SK-N-SH (cell line): ENCODE results near the gene NISCH. TPM values are rescaled to one million over a fixed set of nuclear protein-coding genes. Genes with fewer than 3 reads are reported as not detected.
A peak's percentile ranks its signal among the peaks of the same experiment; 100 is the strongest.

ENCODE experiments used
- CTCF ChIA-PET: fragments of 300-600, 350-600 bp; formaldehyde crosslinking; extraction: SDS; loops from one replicate; lab custom pipeline; 2021; lab: Yijun Ruan, JAX
- POLR2A ChIA-PET: fragments of 350-600 bp; sonication (Branson Sonifier 250); formaldehyde crosslinking; extraction: SDS; loops from one replicate; lab custom pipeline; 2020; ENCODE audit warnings: antibody characterized with exemption, inconsistent platforms; lab: Yijun Ruan, JAX
- DNase-seq: peaks from one replicate; pipeline ENCODE4 v3.0.0; 2012
- H2AFZ ChIP-seq: fragments of 200-600 bp; sonication (generic); 2 replicates; pipeline ENCODE4 v1.8.1; 2016; ENCODE audit warnings: antibody characterized with exemption, mild to moderate bottlenecking, low read depth
- H3F3A ChIP-seq: fragments of 200-600 bp; sonication (generic); replicated peaks from 2 replicates; pipeline ENCODE3; 2016; ENCODE audit warnings: antibody characterized with exemption, mild to moderate bottlenecking; ENCODE audit not compliant: insufficient read depth
- H3K27ac ChIP-seq, 2 experiments: fragments of 200-500 bp in 1 of 2; fragments of 200-600 bp in 1 of 2; sonication (Bioruptor generic) in 1 of 2; sonication (generic), shearing (Covaris generic) in 1 of 2; 2 replicates each; pipeline versions ENCODE4 v1.5.1 to v1.6.1; 2014 to 2016; ENCODE audit warnings: low read depth in 2 of 2, inconsistent platforms in 1 of 2, low read length in 1 of 2, mild to moderate bottlenecking in 1 of 2, mixed read lengths in 1 of 2
- H3K27me3 ChIP-seq: fragments of 200-600 bp; sonication (generic), shearing (Covaris generic); 2 replicates; pipeline ENCODE4 v1.6.1; 2016; ENCODE audit warnings: mixed run types; ENCODE audit not compliant: insufficient read depth
- H3K36me3 ChIP-seq, 2 experiments: fragments of 200-500 bp in 1 of 2; fragments of 200-600 bp in 1 of 2; sonication (Bioruptor generic) in 1 of 2; sonication (generic) in 1 of 2; replicated peaks in 1 of 2; 2 replicates each; pipeline versions ENCODE3 to v1.5.1; 2014 to 2016; ENCODE audit warnings: low read length in 1 of 2, mild to moderate bottlenecking in 1 of 2; ENCODE audit not compliant: insufficient read depth in 2 of 2, control insufficient read depth in 1 of 2
- H3K4me1 ChIP-seq, 2 experiments: fragments of 200-500 bp in 1 of 2; fragments of 200-600 bp in 1 of 2; sonication (Bioruptor generic) in 1 of 2; sonication (generic), shearing (Covaris generic) in 1 of 2; 2 replicates each; pipeline versions ENCODE4 v1.5.1 to v1.6.1; 2014 to 2016; ENCODE audit warnings: low read depth in 1 of 2, low read length in 1 of 2, mixed run types in 1 of 2; ENCODE audit not compliant: insufficient read depth in 2 of 2, control insufficient read depth in 1 of 2
- H3K4me2 ChIP-seq: fragments of 200-600 bp; sonication (generic), shearing (Covaris generic); 2 replicates; pipeline ENCODE4 v1.6.1; 2017; ENCODE audit warnings: mixed run types
- H3K4me3 ChIP-seq, 2 experiments: fragments of 200-500 bp in 1 of 2; fragments of 200-600 bp in 1 of 2; sonication (Bioruptor generic) in 1 of 2; sonication (generic), shearing (Covaris generic) in 1 of 2; 2 replicates each; pipeline versions ENCODE4 v1.5.1 to v1.8.1; 2014 to 2016; ENCODE audit warnings: low read depth in 2 of 2, inconsistent platforms in 1 of 2, low read length in 1 of 2, mild to moderate bottlenecking in 1 of 2, mixed read lengths in 1 of 2, moderate library complexity in 1 of 2
- H3K79me2 ChIP-seq: fragments of 200-600 bp; sonication (generic); 2 replicates; pipeline ENCODE4 v1.8.1; 2017; ENCODE audit warnings: mild to moderate bottlenecking; ENCODE audit not compliant: insufficient read depth
- H3K9ac ChIP-seq: fragments of 200-600 bp; sonication (generic); 2 replicates; pipeline ENCODE4 v1.6.1; 2017; ENCODE audit warnings: mixed run types
- H3K9me2 ChIP-seq: fragments of 200-600 bp; sonication (generic); 2 replicates; pipeline ENCODE4 v1.6.1; 2017; ENCODE audit warnings: mixed run types
- H3K9me3 ChIP-seq: fragments of 200-600 bp; sonication (generic); 2 replicates; pipeline ENCODE4 v1.6.1; 2017; ENCODE audit warnings: mixed run types, mild to moderate bottlenecking, moderate library complexity
- H4K20me1 ChIP-seq: fragments of 200-600 bp; sonication (generic); 2 replicates; pipeline ENCODE4 v1.6.1; 2017; ENCODE audit warnings: mild to moderate bottlenecking, mixed run types; ENCODE audit not compliant: insufficient read depth
- CTCF ChIP-seq: fragments of 200-600 bp; sonication (generic); IDR thresholded peaks from 2 replicates; pipeline ENCODE4 v1.6.1; 2017; ENCODE audit warnings: antibody characterized with exemption, mild to moderate bottlenecking, moderate library complexity
- ELF1 ChIP-seq: IDR thresholded peaks from 2 replicates; pipeline ENCODE4 v1.4.0; 2012
- EZH2phosphoT487 ChIP-seq: fragments of 200-600 bp; sonication (generic); IDR thresholded peaks from 2 replicates; pipeline ENCODE4 v1.6.1; 2017; ENCODE audit warnings: low read depth, mixed run types, mild to moderate bottlenecking, antibody characterized with exemption, moderate library complexity, borderline replicate concordance
- FOXJ3 ChIP-seq: sonication (generic); formaldehyde crosslinking; IDR thresholded peaks from 2 replicates; pipeline ENCODE4 v1.5.1; 2020; ENCODE audit warnings: mild to moderate bottlenecking, missing genetic modification reagents
- GABPA ChIP-seq: IDR thresholded peaks from 2 replicates; pipeline ENCODE4 v1.4.0; 2012; ENCODE audit warnings: low read depth, mild to moderate bottlenecking
- GATA2 ChIP-seq: sonication (generic); formaldehyde crosslinking; IDR thresholded peaks from 2 replicates; pipeline ENCODE4 v1.5.0; 2020; ENCODE audit warnings: mild to moderate bottlenecking, missing genetic modification reagents
- IRF3 ChIP-seq: fragments of 150-350 bp; IDR thresholded peaks from 2 replicates; pipeline ENCODE4 v1.6.1; 2016; ENCODE audit warnings: mild to moderate bottlenecking, low read depth, low read length
- JUND ChIP-seq: IDR thresholded peaks from 2 replicates; pipeline ENCODE4 v1.4.0; 2012
- MEF2A ChIP-seq: IDR thresholded peaks from 2 replicates; pipeline ENCODE4 v1.4.0; 2012; ENCODE audit warnings: low read depth, borderline replicate concordance
- MXI1 ChIP-seq: IDR thresholded peaks from 2 replicates; pipeline ENCODE4 v1.6.1; 2012; ENCODE audit warnings: mild to moderate bottlenecking, low read depth, low read length, improper control_type of control experiment
- REST ChIP-seq: IDR thresholded peaks from 2 replicates; pipeline ENCODE4 v1.6.1; 2012; ENCODE audit warnings: mild to moderate bottlenecking, low read depth, low read length, moderate library complexity
- SIN3A ChIP-seq: IDR thresholded peaks from 2 replicates; pipeline ENCODE4 v1.6.1; 2012; ENCODE audit warnings: low read depth, mild to moderate bottlenecking, low read length, moderate library complexity, borderline replicate concordance
- SMC3 ChIP-seq: IDR thresholded peaks from 2 replicates; pipeline ENCODE4 v1.6.1; 2012; ENCODE audit warnings: low read depth, low read length, improper control_type of control experiment
- TAF1 ChIP-seq: IDR thresholded peaks from 2 replicates; pipeline ENCODE4 v1.6.1; 2012; ENCODE audit warnings: low read depth, mild to moderate bottlenecking, low read length, moderate library complexity, borderline replicate concordance
- TEAD4 ChIP-seq: IDR thresholded peaks from 2 replicates; pipeline ENCODE4 v1.4.0; 2012; ENCODE audit warnings: mild to moderate bottlenecking, borderline replicate concordance; ENCODE audit not compliant: insufficient read depth
- USF1 ChIP-seq: IDR thresholded peaks from 2 replicates; pipeline ENCODE4 v1.4.0; 2012; ENCODE audit warnings: low read depth, borderline replicate concordance
- USF2 ChIP-seq: fragments of 150-350 bp; IDR thresholded peaks from 2 replicates; pipeline ENCODE4 v1.6.1; 2017; ENCODE audit warnings: antibody characterized with exemption, low read length, low read depth, borderline replicate concordance
- WGBS: methylation state at CpG from one replicate; pipeline ENCODE4 v1.1.6; 2017; ENCODE audit warnings: low lambda C conversion rate; 5-methylcytosine and 5-hydroxymethylcytosine counted together
- polyA plus RNA-seq, 3 experiments: library from polyadenylated mRNA; depleted of rRNA; stranded (reverse); fragments of >200 nt; gene quantifications; 2 replicates each; pipeline ENCODE4 v1.2.3, GENCODE V29; 2012
- TF ChIP-seq, protein P1 (sequence below): IDR thresholded peaks from 2 replicates; pipeline ENCODE4 v1.4.0; 2012; ENCODE audit warnings: low read depth

Gene NISCH
- polyA plus RNA-seq, 1 of the 3 experiments (the other 2 are of a cell fraction): 77.5 TPM

DNA sequence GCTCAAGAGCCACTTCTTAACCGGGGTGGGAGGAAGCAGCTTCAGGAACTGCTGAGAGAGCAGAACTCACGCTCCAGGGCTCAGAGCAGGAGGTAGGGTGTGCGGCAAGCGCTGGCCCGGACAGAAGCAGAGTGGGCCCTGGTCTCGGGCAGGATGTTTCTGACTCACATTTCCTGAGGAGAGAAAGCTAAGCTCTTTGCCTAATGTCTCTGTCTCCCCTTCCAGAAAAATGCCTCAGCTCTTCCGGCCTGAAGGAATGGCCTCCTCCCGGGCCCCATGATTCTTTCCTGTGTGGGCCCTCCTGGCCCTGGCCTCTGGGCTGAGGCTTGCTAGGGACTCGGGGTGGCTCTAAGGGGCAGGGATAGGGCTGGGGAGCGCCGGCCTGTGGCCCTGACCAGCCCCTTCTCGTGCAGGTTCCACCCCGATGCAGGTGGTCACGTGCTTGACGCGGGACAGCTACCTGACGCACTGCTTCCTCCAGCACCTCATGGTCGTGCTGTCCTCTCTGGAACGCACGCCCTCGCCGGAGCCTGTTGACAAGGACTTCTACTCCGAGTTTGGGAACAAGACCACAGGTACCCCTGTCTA is 35.6 kb downstream of the NISCH start:
- H3K4me3 ChIP-seq: no peak overlapping the region
- H3F3A ChIP-seq: no peaks in the 10 kb centered on the region
- ChIA-PET CTCF (interaction anchor here (0.8 to 4.6 kb wide), 4 partner anchors 9 to 45 kb away, joined by 3 to 24 read pairs (median 3); no protein-coding TSS in a partner anchor), POLR2A (no interaction called here)
- no peaks in the 10 kb centered on the region for H4K20me1 ChIP-seq
- peaks cover 4 to 53% of the 10 kb centered on the region in 2 experiments for H3K36me3 ChIP-seq
- H3K4me2 ChIP-seq: peak overlapping the region; percentile 17; the same call in 1 of the 2 replicates
- no peak overlapping the region for H3K9ac ChIP-seq
- H3K9me2 ChIP-seq: no peaks in the 10 kb centered on the region
- TF ChIP-seq GATA2 (no peak), FOXJ3 (CRISPR knock-in tag) (no peak), TEAD4 (no peak), SIN3A (no peak)
- 83% methylated on average over 17 of the region's 23 CpGs for WGBS
- H3K4me1 ChIP-seq: peaks cover 3 to 9% of the 10 kb centered on the region in 2 experiments; a peak in 2 of 4 replicates
- no peaks in the 10 kb centered on the region for H3K27me3 ChIP-seq
- no peak overlapping the region for H2AFZ ChIP-seq
- H3K27ac ChIP-seq: peak overlapping the region in 1 of 2 experiments; percentile 55; a peak in 3 of 4 replicates
- no peak for DNase-seq
- no peaks in the 10 kb centered on the region for H3K79me2 ChIP-seq
- no peaks in the 10 kb centered on the region for H3K9me3 ChIP-seq

GRCh38 chr3:52492059-52492458 is 36.7 kb downstream of the NISCH start:
- Histone ChIP-seq H3K4me3 (no peak overlapping the region), H3K9me2 (no peaks in the 10 kb centered on the region), H3K79me2 (no peaks in the 10 kb centered on the region), H3K4me1 (peaks cover 3 to 12% of the 10 kb centered on the region in 2 experiments; a peak in 2 of 4 replicates), H4K20me1 (no peaks in the 10 kb centered on the region), H3K27ac (no peak overlapping the region), H3K4me2 (no peak overlapping the region), H3K36me3 (peaks cover 4 to 50% of the 10 kb centered on the region in 2 experiments), H3K9me3 (no peaks in the 10 kb centered on the region), H3K9ac (no peak overlapping the region), H2AFZ (no peak overlapping the region), H3F3A (no peaks in the 10 kb centered on the region), H3K27me3 (no peaks in the 10 kb centered on the region)
- ChIA-PET POLR2A (no interaction called here), CTCF (interaction anchor here (4.6 kb wide), 1 partner anchor 20 kb away, joined by 24 read pairs; no protein-coding TSS in a partner anchor)
- no peak for DNase-seq
- no CpG with 5 or more reads among the region's 21 CpGs for WGBS
- TF ChIP-seq REST (no peak), USF1 (no peak), JUND (no peak), SMC3 (no peak), GABPA (no peak), MXI1 (no peak), IRF3 (no peak), TAF1 (no peak), USF2 (no peak), EZH2phosphoT487 (no peak), MEF2A (no peak), CTCF (no peak), GATA2 (no peak), FOXJ3 (CRISPR knock-in tag) (no peak), ELF1 (no peak)
- TF ChIP-seq, protein P1, sequence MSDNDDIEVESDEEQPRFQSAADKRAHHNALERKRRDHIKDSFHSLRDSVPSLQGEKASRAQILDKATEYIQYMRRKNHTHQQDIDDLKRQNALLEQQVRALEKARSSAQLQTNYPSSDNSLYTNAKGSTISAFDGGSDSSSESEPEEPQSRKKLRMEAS: no peak
